Nephron (organoid): Measurements from ENCODE around the gene ZCCHC2.

ENCODE experiments used
- H3K27ac Mint-ChIP-seq, 3 experiments: 2 replicates each; pipeline ENCODE4 v1.8.0; 2020; ENCODE audit warnings: mixed read lengths in 3 of 3, mild to moderate bottlenecking in 2 of 3, moderate library complexity in 1 of 3
- H3K27me3 Mint-ChIP-seq: 2 replicates; pipeline ENCODE4 v1.8.0; 2021; ENCODE audit warnings: low read depth, mild to moderate bottlenecking, moderate library complexity, mixed read lengths
- H3K36me3 Mint-ChIP-seq: 2 replicates; pipeline ENCODE4 v1.8.0; 2020; ENCODE audit warnings: low read depth, mixed read lengths
- H3K4me1 Mint-ChIP-seq: 2 replicates; pipeline ENCODE4 v1.8.0; 2020; ENCODE audit warnings: mixed read lengths
- H3K4me3 Mint-ChIP-seq, 3 experiments: 2 replicates each; pipeline ENCODE4 v1.8.0; 2020; ENCODE audit warnings: mild to moderate bottlenecking in 3 of 3, mixed read lengths in 3 of 3, moderate library complexity in 2 of 3
- H3K9me3 Mint-ChIP-seq: 2 replicates; pipeline ENCODE4 v1.8.0; 2020; ENCODE audit warnings: mixed read lengths
- TF ChIP-seq, protein P1 (sequence below), 3 experiments: fragments of 200-600 bp; sonication (generic); IDR thresholded peaks; one replicate each; pipeline ENCODE4 v1.5.0; 2021; ENCODE audit warnings: antibody characterized with exemption in 3 of 3; ENCODE audit not compliant: unreplicated experiment in 3 of 3

ZCCHC2 gene

DNA sequence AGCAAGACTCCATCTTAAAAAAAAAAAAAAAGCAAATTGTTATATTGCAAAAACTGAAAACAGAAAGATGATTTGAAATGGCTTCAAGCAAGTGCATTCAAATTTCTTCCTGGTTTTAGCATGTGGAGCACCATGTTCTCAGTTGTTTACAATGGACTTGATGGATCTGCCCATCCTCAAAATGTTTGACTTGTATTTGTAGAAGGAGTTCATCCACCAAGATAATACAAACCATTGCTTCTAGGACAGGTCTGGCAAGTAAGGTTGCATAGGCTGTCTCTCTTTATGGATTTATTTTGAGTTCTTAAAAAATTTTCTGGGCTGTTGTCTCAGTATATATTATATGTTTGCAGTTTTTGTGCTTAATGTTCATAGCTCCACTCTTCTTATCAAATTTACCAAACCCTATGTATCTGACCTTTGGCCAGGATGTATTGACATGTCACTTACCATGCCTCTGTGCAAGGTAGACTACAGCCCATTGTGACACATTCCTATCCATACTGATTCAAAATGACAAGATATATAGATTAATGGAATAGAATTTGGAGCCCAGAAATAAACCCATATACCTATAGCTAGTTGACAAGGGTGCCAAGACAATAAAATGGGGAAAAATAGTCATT lies 21.7 kb upstream of the ZCCHC2 start:
- Mint-ChIP-seq H3K9me3 (peaks cover 7% of the 10 kb centered on the region), H3K36me3 (peaks cover 4% of the 10 kb centered on the region), H3K4me1 (no peaks in the 10 kb centered on the region), H3K4me3 (no peak overlapping the region), H3K27me3 (no peaks in the 10 kb centered on the region), H3K27ac (no peak overlapping the region)
- TF ChIP-seq, protein P1, sequence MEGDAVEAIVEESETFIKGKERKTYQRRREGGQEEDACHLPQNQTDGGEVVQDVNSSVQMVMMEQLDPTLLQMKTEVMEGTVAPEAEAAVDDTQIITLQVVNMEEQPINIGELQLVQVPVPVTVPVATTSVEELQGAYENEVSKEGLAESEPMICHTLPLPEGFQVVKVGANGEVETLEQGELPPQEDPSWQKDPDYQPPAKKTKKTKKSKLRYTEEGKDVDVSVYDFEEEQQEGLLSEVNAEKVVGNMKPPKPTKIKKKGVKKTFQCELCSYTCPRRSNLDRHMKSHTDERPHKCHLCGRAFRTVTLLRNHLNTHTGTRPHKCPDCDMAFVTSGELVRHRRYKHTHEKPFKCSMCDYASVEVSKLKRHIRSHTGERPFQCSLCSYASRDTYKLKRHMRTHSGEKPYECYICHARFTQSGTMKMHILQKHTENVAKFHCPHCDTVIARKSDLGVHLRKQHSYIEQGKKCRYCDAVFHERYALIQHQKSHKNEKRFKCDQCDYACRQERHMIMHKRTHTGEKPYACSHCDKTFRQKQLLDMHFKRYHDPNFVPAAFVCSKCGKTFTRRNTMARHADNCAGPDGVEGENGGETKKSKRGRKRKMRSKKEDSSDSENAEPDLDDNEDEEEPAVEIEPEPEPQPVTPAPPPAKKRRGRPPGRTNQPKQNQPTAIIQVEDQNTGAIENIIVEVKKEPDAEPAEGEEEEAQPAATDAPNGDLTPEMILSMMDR (IDR thresholded peaks at IDR 0.05; ENCODE audit: unreplicated experiment in 3 of 3): no peak

DNA sequence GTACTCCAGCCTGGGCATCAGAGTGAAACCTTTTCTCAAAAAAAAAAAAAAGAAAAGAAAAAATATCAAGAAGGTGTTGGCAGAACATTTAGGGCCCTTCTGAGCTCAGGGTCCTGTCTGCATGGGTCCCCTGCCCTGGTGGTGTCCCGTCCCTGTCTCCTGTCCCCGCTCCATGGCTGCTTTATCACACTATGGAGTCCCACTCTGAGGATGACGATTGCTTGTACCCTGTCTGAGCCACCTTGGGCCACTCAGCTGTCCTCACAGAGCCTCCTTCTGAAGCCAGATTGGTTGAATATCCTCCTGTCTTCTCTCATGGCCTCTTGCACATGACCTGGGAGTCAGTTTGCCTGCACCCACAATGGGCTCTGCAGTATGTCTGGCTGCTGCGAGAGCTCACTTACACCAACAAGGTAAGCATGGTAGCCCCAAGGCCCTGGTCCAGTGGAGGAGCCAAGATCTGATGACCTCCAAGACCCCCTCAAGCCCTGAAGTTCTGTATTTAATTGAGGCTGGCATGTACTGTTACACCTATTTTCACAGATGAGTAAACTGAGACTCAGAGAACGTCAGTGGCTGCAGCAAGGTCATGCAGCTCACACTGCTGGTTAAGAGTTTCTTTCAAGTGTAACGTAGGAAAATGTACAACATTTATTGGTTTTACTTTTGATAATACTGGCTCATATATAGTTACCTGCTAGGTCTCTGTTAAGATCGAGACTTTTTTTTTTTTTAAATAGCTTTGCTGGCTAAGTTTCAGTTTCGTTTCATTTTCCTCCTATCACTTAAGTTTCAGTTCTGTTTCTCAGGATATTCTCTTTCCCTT lies 16.9 kb upstream of the ZCCHC2 start:
- no peaks in the 10 kb centered on the region for H3K4me1 Mint-ChIP-seq
- TF ChIP-seq, protein P1 (IDR thresholded peaks at IDR 0.05; ENCODE audit: unreplicated experiment in 3 of 3): no peak
- H3K4me3 Mint-ChIP-seq: no peak overlapping the region
- peaks cover 12% of the 10 kb centered on the region for H3K9me3 Mint-ChIP-seq
- peaks cover 7% of the 10 kb centered on the region for H3K36me3 Mint-ChIP-seq
- no peaks in the 10 kb centered on the region for H3K27me3 Mint-ChIP-seq
- H3K27ac Mint-ChIP-seq: no peak overlapping the region

- Mint-ChIP-seq H3K4me3 (no peak overlapping the region), H3K36me3 (peaks cover 7% of the 10 kb centered on the region), H3K27ac (no peak overlapping the region), H3K9me3 (peaks cover 14% of the 10 kb centered on the region), H3K4me1 (no peaks in the 10 kb centered on the region), H3K27me3 (no peaks in the 10 kb centered on the region)
- TF ChIP-seq, protein P1 (IDR thresholded peaks at IDR 0.05; ENCODE audit: unreplicated experiment in 3 of 3): no peak
Observed at GRCh38 chr18:62506495-62507143, 16.2 kb upstream of the ZCCHC2 start.

DNA sequence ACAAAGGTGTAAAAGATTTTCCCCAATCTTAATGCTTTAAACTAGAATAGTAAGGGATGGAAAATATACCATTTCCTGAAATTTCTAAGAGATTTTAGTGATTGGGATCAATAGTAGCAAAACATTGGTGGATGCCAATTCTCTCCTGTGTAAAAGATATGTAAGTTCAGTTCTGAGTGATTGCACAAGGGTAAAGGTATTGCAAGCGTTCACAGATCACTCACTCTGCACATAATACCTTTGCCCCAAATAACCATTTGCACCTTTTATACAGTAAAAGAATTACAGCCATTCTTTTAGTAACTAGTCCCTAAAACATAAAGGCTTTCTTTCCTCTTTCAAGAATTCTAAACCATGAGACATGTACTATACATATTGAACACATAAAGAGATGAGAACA lies 13.0 kb upstream of the ZCCHC2 start:
- TF ChIP-seq, protein P1 (IDR thresholded peaks at IDR 0.05; ENCODE audit: unreplicated experiment in 3 of 3): no peak
- Mint-ChIP-seq H3K36me3 (peaks cover 11% of the 10 kb centered on the region), H3K4me3 (no peak overlapping the region), H3K27ac (no peak overlapping the region), H3K4me1 (no peaks in the 10 kb centered on the region), H3K9me3 (peaks cover 29% of the 10 kb centered on the region), H3K27me3 (no peaks in the 10 kb centered on the region)

GRCh38 chr18:62510789-62511188 lies 12.0 kb upstream of the ZCCHC2 start:
- TF ChIP-seq, protein P1 (IDR thresholded peaks at IDR 0.05; ENCODE audit: unreplicated experiment in 3 of 3): no peak
- peaks cover 11% of the 10 kb centered on the region for H3K36me3 Mint-ChIP-seq
- no peaks in the 10 kb centered on the region for H3K27me3 Mint-ChIP-seq
- peaks cover 29% of the 10 kb centered on the region for H3K9me3 Mint-ChIP-seq
- no peak overlapping the region for H3K4me3 Mint-ChIP-seq
- no peaks in the 10 kb centered on the region for H3K4me1 Mint-ChIP-seq
- H3K27ac Mint-ChIP-seq: no peak overlapping the region
